Brain microvascular endothelial cell (primary cell): Measurements from ENCODE around the gene ADAMTS17.

ENCODE experiments used
- DNase-seq: peaks from one replicate; pipeline ENCODE4 v3.0.0-alpha.2; 2020
- H3K27ac ChIP-seq: fragments of 250-450 bp; sonication (Bioruptor Pico); 2 replicates; pipeline ENCODE4 v1.5.1; 2020; ENCODE audit warnings: mild to moderate bottlenecking, moderate library complexity
- H3K27me3 ChIP-seq: fragments of 250-450 bp; sonication (Bioruptor Pico); replicated peaks from 2 replicates; pipeline ENCODE4 v1.5.1; 2020; ENCODE audit warnings: mild to moderate bottlenecking
- H3K36me3 ChIP-seq: fragments of 250-450 bp; sonication (Bioruptor Pico); replicated peaks from 2 replicates; pipeline ENCODE4 v1.5.1; 2020; ENCODE audit warnings: mild to moderate bottlenecking
- H3K4me3 ChIP-seq: 2 replicates; pipeline ENCODE4 v1.5.1; 2011; ENCODE audit warnings: low read depth, mild to moderate bottlenecking, control low read depth, low read length, moderate library complexity
- CTCF ChIP-seq: IDR thresholded peaks from 2 replicates; pipeline ENCODE4 v1.5.1; 2011; ENCODE audit warnings: low read depth, mild to moderate bottlenecking, moderate library complexity, low read length, control low read depth, inconsistent platforms; ENCODE audit errors: missing control alignments
- in situ Hi-C: cut with HindIII; loops from 2 replicates; pipeline ENCODE4 v1.10.0; 2017; ENCODE audit warnings: low sequenced_read_pairs, low pct_ligation_motif_present

ADAMTS17 gene

GRCh38 chr15:100039994-100040393 lies 301.8 kb downstream of the ADAMTS17 start:
- H3K36me3 ChIP-seq, result no peaks in the 10 kb centered on the region
- no peak for DNase-seq
- H3K27me3 ChIP-seq, result no peaks in the 10 kb centered on the region
- H3K27ac ChIP-seq, result no peak overlapping the region
- H3K4me3 ChIP-seq, result no peak overlapping the region
- in situ Hi-C loops, result no loop called here
- TF ChIP-seq CTCF, result no peak

GRCh38 chr15:100038736-100039135 lies 303.0 kb downstream of the ADAMTS17 start:
- H3K27ac ChIP-seq, result no peak overlapping the region
- H3K36me3 ChIP-seq, result no peaks in the 10 kb centered on the region
- TF ChIP-seq CTCF, result no peak
- H3K27me3 ChIP-seq, result no peaks in the 10 kb centered on the region
- no peak for DNase-seq
- in situ Hi-C loops, result no loop called here
- no peak overlapping the region for H3K4me3 ChIP-seq

- H3K4me3 ChIP-seq, result no peak overlapping the region
- no peak for DNase-seq
- TF ChIP-seq CTCF, result no peak
- H3K27ac ChIP-seq, result no peak overlapping the region
- no peaks in the 10 kb centered on the region for H3K27me3 ChIP-seq
- in situ Hi-C loops, result no loop called here
- no peaks in the 10 kb centered on the region for H3K36me3 ChIP-seq
These were observed 303.9 kb downstream of the ADAMTS17 start for GRCh38 chr15:100037901-100038300.

GRCh38 chr15:100036015-100036414 lies 305.8 kb downstream of the ADAMTS17 start:
- DNase-seq, result no peak
- H3K27me3 ChIP-seq, result no peaks in the 10 kb centered on the region
- no peaks in the 10 kb centered on the region for H3K36me3 ChIP-seq
- in situ Hi-C loops, result no loop called here
- TF ChIP-seq CTCF, result no peak
- no peak overlapping the region for H3K27ac ChIP-seq
- H3K4me3 ChIP-seq, result no peak overlapping the region

GRCh38 chr15:100034191-100034590 lies 307.6 kb downstream of the ADAMTS17 start:
- no peak overlapping the region for H3K27ac ChIP-seq
- no peak for TF ChIP-seq CTCF
- in situ Hi-C loops, result no loop called here
- no peak for DNase-seq
- no peaks in the 10 kb centered on the region for H3K27me3 ChIP-seq
- H3K36me3 ChIP-seq, result no peaks in the 10 kb centered on the region
- H3K4me3 ChIP-seq, result no peak overlapping the region

- TF ChIP-seq CTCF, result no peak
- no peak for DNase-seq
- in situ Hi-C loops, result no loop called here
- Histone ChIP-seq H3K27ac (no peak overlapping the region), H3K27me3 (no peaks in the 10 kb centered on the region), H3K4me3 (no peak overlapping the region), H3K36me3 (no peaks in the 10 kb centered on the region)
These were observed 308.5 kb downstream of the ADAMTS17 start for GRCh38 chr15:100033140-100033857.
